Measurements from ENCODE around the gene CCDC175. TPM values are rescaled to one million over a fixed set of nuclear protein-coding genes. Genes with fewer than 3 reads are reported as not detected.

CCDC175 gene
- total and polyA plus RNA-seq, 4 donors: not detected

DNA sequence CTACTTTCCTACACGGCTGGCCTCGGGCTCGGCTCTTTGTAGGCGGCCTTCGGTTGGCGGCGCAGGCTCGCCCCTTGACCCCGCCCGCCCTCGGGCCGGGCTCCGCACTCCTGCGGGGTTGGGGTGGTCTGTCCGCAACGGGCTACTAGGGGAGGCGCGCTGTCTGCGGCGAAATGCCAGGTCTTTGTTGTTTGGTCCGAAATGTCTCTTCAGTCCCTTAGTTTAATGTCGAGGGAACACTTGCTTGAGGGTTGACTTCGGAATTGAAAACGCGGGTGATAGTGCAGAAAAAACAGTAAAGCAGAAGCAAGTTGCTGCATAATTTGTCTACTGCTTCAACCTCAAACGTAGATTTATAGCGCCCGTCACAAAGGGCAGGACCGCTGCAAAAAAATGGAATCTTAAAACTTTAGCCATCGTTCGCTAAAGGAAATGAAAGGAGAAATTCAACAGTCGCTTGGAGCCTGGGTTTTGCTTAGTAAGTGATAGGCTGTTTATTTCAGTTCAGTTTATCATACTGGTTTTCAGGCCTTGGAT lies 91.9 kb downstream of the CCDC175 start:
- Histone ChIP-seq H3K9me3 (ENCODE audit: control insufficient read depth in 4 of 4, low read length in 3 of 4) (no peaks in the 10 kb centered on the region), H3K9ac (ENCODE audit: low read depth in 1 of 2, low read length in 2 of 2) (peak overlapping the region; percentile 63 to 70), H3K4me1 (ENCODE audit: control insufficient read depth in 4 of 4, insufficient read depth in 4 of 4, low read length in 3 of 4) (peaks cover 5 to 38% (median 26%) of the 10 kb centered on the region in 4 donors), H3K27me3 (ENCODE audit: control insufficient read depth in 4 of 4, insufficient read depth in 4 of 4, low read length in 3 of 4) (no peaks in the 10 kb centered on the region), H3K36me3 (ENCODE audit: control insufficient read depth in 4 of 4, insufficient read depth in 3 of 4, low read depth in 1 of 4, low read length in 3 of 4) (peaks cover 0 to 21% (median 13%) of the 10 kb centered on the region in 4 donors), H3K4me3 (ENCODE audit: low read depth in 1 of 3, low read length in 3 of 3) (peak overlapping the region; percentile 61 to 74 (median 69)), H3K27ac (ENCODE audit: low read depth in 1 of 2, low read length in 2 of 2) (peak overlapping the region; percentile 93 to 98)
- no peak for DNase-seq (ENCODE audit: low spot score)
- no peak for TF ChIP-seq TAF1 (conservative IDR thresholded peaks at IDR 0.05)
- TF ChIP-seq HNF4A (conservative IDR thresholded peaks at IDR 0.05): no peak
- TF ChIP-seq, protein P1, sequence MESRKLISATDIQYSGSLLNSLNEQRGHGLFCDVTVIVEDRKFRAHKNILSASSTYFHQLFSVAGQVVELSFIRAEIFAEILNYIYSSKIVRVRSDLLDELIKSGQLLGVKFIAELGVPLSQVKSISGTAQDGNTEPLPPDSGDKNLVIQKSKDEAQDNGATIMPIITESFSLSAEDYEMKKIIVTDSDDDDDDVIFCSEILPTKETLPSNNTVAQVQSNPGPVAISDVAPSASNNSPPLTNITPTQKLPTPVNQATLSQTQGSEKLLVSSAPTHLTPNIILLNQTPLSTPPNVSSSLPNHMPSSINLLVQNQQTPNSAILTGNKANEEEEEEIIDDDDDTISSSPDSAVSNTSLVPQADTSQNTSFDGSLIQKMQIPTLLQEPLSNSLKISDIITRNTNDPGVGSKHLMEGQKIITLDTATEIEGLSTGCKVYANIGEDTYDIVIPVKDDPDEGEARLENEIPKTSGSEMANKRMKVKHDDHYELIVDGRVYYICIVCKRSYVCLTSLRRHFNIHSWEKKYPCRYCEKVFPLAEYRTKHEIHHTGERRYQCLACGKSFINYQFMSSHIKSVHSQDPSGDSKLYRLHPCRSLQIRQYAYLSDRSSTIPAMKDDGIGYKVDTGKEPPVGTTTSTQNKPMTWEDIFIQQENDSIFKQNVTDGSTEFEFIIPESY (IDR thresholded peaks at IDR 0.05): no peak
- TF ChIP-seq, protein P2, sequence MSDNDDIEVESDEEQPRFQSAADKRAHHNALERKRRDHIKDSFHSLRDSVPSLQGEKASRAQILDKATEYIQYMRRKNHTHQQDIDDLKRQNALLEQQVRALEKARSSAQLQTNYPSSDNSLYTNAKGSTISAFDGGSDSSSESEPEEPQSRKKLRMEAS (IDR thresholded peaks at IDR 0.05): no peak
- TF ChIP-seq, protein P3, sequence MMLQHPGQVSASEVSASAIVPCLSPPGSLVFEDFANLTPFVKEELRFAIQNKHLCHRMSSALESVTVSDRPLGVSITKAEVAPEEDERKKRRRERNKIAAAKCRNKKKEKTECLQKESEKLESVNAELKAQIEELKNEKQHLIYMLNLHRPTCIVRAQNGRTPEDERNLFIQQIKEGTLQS (IDR thresholded peaks at IDR 0.05): no peak
- TF ChIP-seq YY1 (IDR thresholded peaks at IDR 0.05): peak; percentile 73
- peak; percentile 55 for TF ChIP-seq NR2F2 (IDR thresholded peaks at IDR 0.05)
- no peak for TF ChIP-seq HNF4G (IDR thresholded peaks at IDR 0.05)
- TF ChIP-seq SP1 (IDR thresholded peaks at IDR 0.05): no peak
- peak in 1 of 2 donors; percentile 13 for TF ChIP-seq RXRA (IDR thresholded peaks at IDR 0.05)
- TF ChIP-seq, protein P4, sequence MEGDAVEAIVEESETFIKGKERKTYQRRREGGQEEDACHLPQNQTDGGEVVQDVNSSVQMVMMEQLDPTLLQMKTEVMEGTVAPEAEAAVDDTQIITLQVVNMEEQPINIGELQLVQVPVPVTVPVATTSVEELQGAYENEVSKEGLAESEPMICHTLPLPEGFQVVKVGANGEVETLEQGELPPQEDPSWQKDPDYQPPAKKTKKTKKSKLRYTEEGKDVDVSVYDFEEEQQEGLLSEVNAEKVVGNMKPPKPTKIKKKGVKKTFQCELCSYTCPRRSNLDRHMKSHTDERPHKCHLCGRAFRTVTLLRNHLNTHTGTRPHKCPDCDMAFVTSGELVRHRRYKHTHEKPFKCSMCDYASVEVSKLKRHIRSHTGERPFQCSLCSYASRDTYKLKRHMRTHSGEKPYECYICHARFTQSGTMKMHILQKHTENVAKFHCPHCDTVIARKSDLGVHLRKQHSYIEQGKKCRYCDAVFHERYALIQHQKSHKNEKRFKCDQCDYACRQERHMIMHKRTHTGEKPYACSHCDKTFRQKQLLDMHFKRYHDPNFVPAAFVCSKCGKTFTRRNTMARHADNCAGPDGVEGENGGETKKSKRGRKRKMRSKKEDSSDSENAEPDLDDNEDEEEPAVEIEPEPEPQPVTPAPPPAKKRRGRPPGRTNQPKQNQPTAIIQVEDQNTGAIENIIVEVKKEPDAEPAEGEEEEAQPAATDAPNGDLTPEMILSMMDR (IDR thresholded peaks at IDR 0.05; ENCODE audit: low read depth, low read length, missing input control): no peak
- TF ChIP-seq FOXA2 (IDR thresholded peaks at IDR 0.05): no peak
- TF ChIP-seq GABPA (IDR thresholded peaks at IDR 0.05 in 1 of 2, conservative IDR thresholded peaks at IDR 0.05 in 1 of 2): no peak
- TF ChIP-seq EGR1 (IDR thresholded peaks at IDR 0.05; ENCODE audit: low read depth in 2 of 2): no peak
- TF ChIP-seq RAD21 (IDR thresholded peaks at IDR 0.05): no peak
- TF ChIP-seq, protein P5, sequence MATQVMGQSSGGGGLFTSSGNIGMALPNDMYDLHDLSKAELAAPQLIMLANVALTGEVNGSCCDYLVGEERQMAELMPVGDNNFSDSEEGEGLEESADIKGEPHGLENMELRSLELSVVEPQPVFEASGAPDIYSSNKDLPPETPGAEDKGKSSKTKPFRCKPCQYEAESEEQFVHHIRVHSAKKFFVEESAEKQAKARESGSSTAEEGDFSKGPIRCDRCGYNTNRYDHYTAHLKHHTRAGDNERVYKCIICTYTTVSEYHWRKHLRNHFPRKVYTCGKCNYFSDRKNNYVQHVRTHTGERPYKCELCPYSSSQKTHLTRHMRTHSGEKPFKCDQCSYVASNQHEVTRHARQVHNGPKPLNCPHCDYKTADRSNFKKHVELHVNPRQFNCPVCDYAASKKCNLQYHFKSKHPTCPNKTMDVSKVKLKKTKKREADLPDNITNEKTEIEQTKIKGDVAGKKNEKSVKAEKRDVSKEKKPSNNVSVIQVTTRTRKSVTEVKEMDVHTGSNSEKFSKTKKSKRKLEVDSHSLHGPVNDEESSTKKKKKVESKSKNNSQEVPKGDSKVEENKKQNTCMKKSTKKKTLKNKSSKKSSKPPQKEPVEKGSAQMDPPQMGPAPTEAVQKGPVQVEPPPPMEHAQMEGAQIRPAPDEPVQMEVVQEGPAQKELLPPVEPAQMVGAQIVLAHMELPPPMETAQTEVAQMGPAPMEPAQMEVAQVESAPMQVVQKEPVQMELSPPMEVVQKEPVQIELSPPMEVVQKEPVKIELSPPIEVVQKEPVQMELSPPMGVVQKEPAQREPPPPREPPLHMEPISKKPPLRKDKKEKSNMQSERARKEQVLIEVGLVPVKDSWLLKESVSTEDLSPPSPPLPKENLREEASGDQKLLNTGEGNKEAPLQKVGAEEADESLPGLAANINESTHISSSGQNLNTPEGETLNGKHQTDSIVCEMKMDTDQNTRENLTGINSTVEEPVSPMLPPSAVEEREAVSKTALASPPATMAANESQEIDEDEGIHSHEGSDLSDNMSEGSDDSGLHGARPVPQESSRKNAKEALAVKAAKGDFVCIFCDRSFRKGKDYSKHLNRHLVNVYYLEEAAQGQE (IDR thresholded peaks at IDR 0.05): no peak
- WGBS: under 1% methylated on average over 32 of the region's 32 CpGs
